GM19328 (cell line): ENCODE results near the gene POU2F1.

ENCODE experiments used
- ATAC-seq: cut with Tn5 transposase; IDR thresholded peaks from one replicate; pipeline ENCODE4 v1.9.1; 2021; ENCODE audit warnings: mild to moderate bottlenecking, moderate library complexity; ENCODE audit not compliant: unreplicated experiment

POU2F1 gene

GRCh38 chr1:167270349-167271092, 49.8 kb downstream of the POU2F1 start:
- ATAC-seq: no peak

- no peak for ATAC-seq
Observed at GRCh38 chr1:167272369-167272957, 51.8 kb downstream of the POU2F1 start.

GRCh38 chr1:167273027-167273800, 52.5 kb downstream of the POU2F1 start:
- ATAC-seq: no peak

GRCh38 chr1:167274061-167274460, 53.4 kb downstream of the POU2F1 start:
- ATAC-seq: no peak

- ATAC-seq: no peak
Observed at GRCh38 chr1:167276969-167277368, 56.3 kb downstream of the POU2F1 start.

GRCh38 chr1:167278497-167278896, 57.8 kb downstream of the POU2F1 start:
- no peak for ATAC-seq

- ATAC-seq: no peak
Observed at GRCh38 chr1:167280912-167281311, 60.2 kb downstream of the POU2F1 start.

GRCh38 chr1:167288390-167289074, 67.8 kb downstream of the POU2F1 start:
- ATAC-seq: no peak

- no peak for ATAC-seq
Observed at GRCh38 chr1:167289075-167289442, 68.4 kb downstream of the POU2F1 start.

GRCh38 chr1:167289966-167290365, 69.3 kb downstream of the POU2F1 start:
- no peak for ATAC-seq

- no peak for ATAC-seq
Observed at GRCh38 chr1:167291539-167292185, 71.0 kb downstream of the POU2F1 start.

GRCh38 chr1:167292216-167292615, 71.5 kb downstream of the POU2F1 start:
- ATAC-seq: no peak

GRCh38 chr1:167293057-167293456, 72.4 kb downstream of the POU2F1 start:
- no peak for ATAC-seq

- ATAC-seq: no peak
Observed at GRCh38 chr1:167294528-167294927, 73.8 kb downstream of the POU2F1 start.

- ATAC-seq: no peak
Observed at GRCh38 chr1:167297222-167298214, 76.8 kb downstream of the POU2F1 start.

- no peak for ATAC-seq
Observed at GRCh38 chr1:167298325-167298724, 77.6 kb downstream of the POU2F1 start.

- no peak for ATAC-seq
Observed at GRCh38 chr1:167301355-167301754, 80.7 kb downstream of the POU2F1 start.

- ATAC-seq: no peak
Observed at GRCh38 chr1:167304165-167304564, 83.5 kb downstream of the POU2F1 start.

GRCh38 chr1:167305059-167305705, 84.5 kb downstream of the POU2F1 start:
- no peak for ATAC-seq
